Measurements from ENCODE around the gene RASGEF1B.

RASGEF1B gene

GRCh38 chr4:81507530-81507929 is 35.8 kb upstream of the RASGEF1B start:
- Histone ChIP-seq H3K4me1 (ENCODE audit: control insufficient read depth, insufficient read depth, low read length) (peaks cover 6% of the 10 kb centered on the region), H3K27me3 (ENCODE audit: control insufficient read depth, insufficient read depth, low read length) (no peaks in the 10 kb centered on the region), H3K9me3 (ENCODE audit: control insufficient read depth, insufficient read depth, low read length) (no peaks in the 10 kb centered on the region), H3K9ac (ENCODE audit: low read depth, low read length) (no peak overlapping the region), H3K36me3 (ENCODE audit: control insufficient read depth, insufficient read depth, low read length) (no peaks in the 10 kb centered on the region), H3K4me3 (ENCODE audit: low read depth, low read length) (no peak overlapping the region)

- Histone ChIP-seq H3K9ac (ENCODE audit: low read depth, low read length) (no peak overlapping the region), H3K4me3 (ENCODE audit: low read depth, low read length) (no peak overlapping the region), H3K9me3 (ENCODE audit: control insufficient read depth, insufficient read depth, low read length) (no peaks in the 10 kb centered on the region), H3K4me1 (ENCODE audit: control insufficient read depth, insufficient read depth, low read length) (no peaks in the 10 kb centered on the region), H3K36me3 (ENCODE audit: control insufficient read depth, insufficient read depth, low read length) (no peaks in the 10 kb centered on the region), H3K27me3 (ENCODE audit: control insufficient read depth, insufficient read depth, low read length) (no peaks in the 10 kb centered on the region)
Measured at GRCh38 chr4:81506731-81507130, 35.0 kb upstream of the RASGEF1B start.

GRCh38 chr4:81505726-81506125 is 34.0 kb upstream of the RASGEF1B start:
- Histone ChIP-seq H3K4me1 (ENCODE audit: control insufficient read depth, insufficient read depth, low read length) (no peaks in the 10 kb centered on the region), H3K9ac (ENCODE audit: low read depth, low read length) (no peak overlapping the region), H3K36me3 (ENCODE audit: control insufficient read depth, insufficient read depth, low read length) (no peaks in the 10 kb centered on the region), H3K27me3 (ENCODE audit: control insufficient read depth, insufficient read depth, low read length) (no peaks in the 10 kb centered on the region), H3K9me3 (ENCODE audit: control insufficient read depth, insufficient read depth, low read length) (no peaks in the 10 kb centered on the region), H3K4me3 (ENCODE audit: low read depth, low read length) (no peak overlapping the region)

- no peak overlapping the region for H3K4me3 ChIP-seq (ENCODE audit: low read depth, low read length)
- H3K36me3 ChIP-seq (ENCODE audit: control insufficient read depth, insufficient read depth, low read length), result no peaks in the 10 kb centered on the region
- no peaks in the 10 kb centered on the region for H3K9me3 ChIP-seq (ENCODE audit: control insufficient read depth, insufficient read depth, low read length)
- H3K4me1 ChIP-seq (ENCODE audit: control insufficient read depth, insufficient read depth, low read length), result no peaks in the 10 kb centered on the region
- H3K27me3 ChIP-seq (ENCODE audit: control insufficient read depth, insufficient read depth, low read length), result no peaks in the 10 kb centered on the region
- H3K9ac ChIP-seq (ENCODE audit: low read depth, low read length), result no peak overlapping the region
Measured at GRCh38 chr4:81505004-81505598, 33.4 kb upstream of the RASGEF1B start.

- Histone ChIP-seq H3K4me3 (ENCODE audit: low read depth, low read length) (no peak overlapping the region), H3K4me1 (ENCODE audit: control insufficient read depth, insufficient read depth, low read length) (no peaks in the 10 kb centered on the region), H3K27me3 (ENCODE audit: control insufficient read depth, insufficient read depth, low read length) (no peaks in the 10 kb centered on the region), H3K9me3 (ENCODE audit: control insufficient read depth, insufficient read depth, low read length) (no peaks in the 10 kb centered on the region), H3K36me3 (ENCODE audit: control insufficient read depth, insufficient read depth, low read length) (no peaks in the 10 kb centered on the region), H3K9ac (ENCODE audit: low read depth, low read length) (no peak overlapping the region)
Measured at GRCh38 chr4:81504112-81505003, 32.7 kb upstream of the RASGEF1B start.

GRCh38 chr4:81503586-81503985 is 31.9 kb upstream of the RASGEF1B start:
- Histone ChIP-seq H3K9me3 (ENCODE audit: control insufficient read depth, insufficient read depth, low read length) (no peaks in the 10 kb centered on the region), H3K36me3 (ENCODE audit: control insufficient read depth, insufficient read depth, low read length) (no peaks in the 10 kb centered on the region), H3K4me3 (ENCODE audit: low read depth, low read length) (no peak overlapping the region), H3K4me1 (ENCODE audit: control insufficient read depth, insufficient read depth, low read length) (no peaks in the 10 kb centered on the region), H3K27me3 (ENCODE audit: control insufficient read depth, insufficient read depth, low read length) (no peaks in the 10 kb centered on the region), H3K9ac (ENCODE audit: low read depth, low read length) (no peak overlapping the region)

GRCh38 chr4:81502564-81502963 is 30.9 kb upstream of the RASGEF1B start:
- no peaks in the 10 kb centered on the region for H3K36me3 ChIP-seq (ENCODE audit: control insufficient read depth, insufficient read depth, low read length)
- H3K9me3 ChIP-seq (ENCODE audit: control insufficient read depth, insufficient read depth, low read length), result no peaks in the 10 kb centered on the region
- no peaks in the 10 kb centered on the region for H3K27me3 ChIP-seq (ENCODE audit: control insufficient read depth, insufficient read depth, low read length)
- no peaks in the 10 kb centered on the region for H3K4me1 ChIP-seq (ENCODE audit: control insufficient read depth, insufficient read depth, low read length)
- no peak overlapping the region for H3K9ac ChIP-seq (ENCODE audit: low read depth, low read length)
- H3K4me3 ChIP-seq (ENCODE audit: low read depth, low read length), result no peak overlapping the region

- Histone ChIP-seq H3K27me3 (ENCODE audit: control insufficient read depth, insufficient read depth, low read length) (no peaks in the 10 kb centered on the region), H3K9ac (ENCODE audit: low read depth, low read length) (no peak overlapping the region), H3K4me3 (ENCODE audit: low read depth, low read length) (no peak overlapping the region)
Measured at GRCh38 chr4:81499840-81500239, 28.1 kb upstream of the RASGEF1B start.

GRCh38 chr4:81498551-81499099 is 26.9 kb upstream of the RASGEF1B start:
- Histone ChIP-seq H3K4me1 (ENCODE audit: control insufficient read depth, insufficient read depth, low read length) (no peaks in the 10 kb centered on the region), H3K9ac (ENCODE audit: low read depth, low read length) (no peak overlapping the region)

More at GRCh38 chr4:81499840-81500239, 28.1 kb upstream of the RASGEF1B start:
- Histone ChIP-seq H3K4me1 (ENCODE audit: control insufficient read depth, insufficient read depth, low read length) (no peaks in the 10 kb centered on the region), H3K9me3 (ENCODE audit: control insufficient read depth, insufficient read depth, low read length) (no peaks in the 10 kb centered on the region), H3K36me3 (ENCODE audit: control insufficient read depth, insufficient read depth, low read length) (no peaks in the 10 kb centered on the region)

GRCh38 chr4:81498046-81498445 is 26.3 kb upstream of the RASGEF1B start:
- Histone ChIP-seq H3K4me3 (ENCODE audit: low read depth, low read length) (no peak overlapping the region), H3K9ac (ENCODE audit: low read depth, low read length) (no peak overlapping the region), H3K4me1 (ENCODE audit: control insufficient read depth, insufficient read depth, low read length) (no peaks in the 10 kb centered on the region), H3K27me3 (ENCODE audit: control insufficient read depth, insufficient read depth, low read length) (no peaks in the 10 kb centered on the region), H3K36me3 (ENCODE audit: control insufficient read depth, insufficient read depth, low read length) (no peaks in the 10 kb centered on the region), H3K9me3 (ENCODE audit: control insufficient read depth, insufficient read depth, low read length) (no peaks in the 10 kb centered on the region)

More at GRCh38 chr4:81498551-81499099, 26.9 kb upstream of the RASGEF1B start:
- Histone ChIP-seq H3K27me3 (ENCODE audit: control insufficient read depth, insufficient read depth, low read length) (no peaks in the 10 kb centered on the region), H3K9me3 (ENCODE audit: control insufficient read depth, insufficient read depth, low read length) (no peaks in the 10 kb centered on the region), H3K36me3 (ENCODE audit: control insufficient read depth, insufficient read depth, low read length) (no peaks in the 10 kb centered on the region), H3K4me3 (ENCODE audit: low read depth, low read length) (no peak overlapping the region)

- no peaks in the 10 kb centered on the region for H3K36me3 ChIP-seq (ENCODE audit: control insufficient read depth, insufficient read depth, low read length)
- no peaks in the 10 kb centered on the region for H3K9me3 ChIP-seq (ENCODE audit: control insufficient read depth, insufficient read depth, low read length)
- H3K27me3 ChIP-seq (ENCODE audit: control insufficient read depth, insufficient read depth, low read length), result no peaks in the 10 kb centered on the region
- no peak overlapping the region for H3K9ac ChIP-seq (ENCODE audit: low read depth, low read length)
- no peak overlapping the region for H3K4me3 ChIP-seq (ENCODE audit: low read depth, low read length)
- H3K4me1 ChIP-seq (ENCODE audit: control insufficient read depth, insufficient read depth, low read length), result no peaks in the 10 kb centered on the region
Measured at GRCh38 chr4:81495345-81495744, 23.6 kb upstream of the RASGEF1B start.

- no peak overlapping the region for H3K9ac ChIP-seq (ENCODE audit: low read depth, low read length)
- no peaks in the 10 kb centered on the region for H3K4me1 ChIP-seq (ENCODE audit: control insufficient read depth, insufficient read depth, low read length)
- H3K4me3 ChIP-seq (ENCODE audit: low read depth, low read length), result no peak overlapping the region
- H3K9me3 ChIP-seq (ENCODE audit: control insufficient read depth, insufficient read depth, low read length), result no peaks in the 10 kb centered on the region
- no peaks in the 10 kb centered on the region for H3K27me3 ChIP-seq (ENCODE audit: control insufficient read depth, insufficient read depth, low read length)
- H3K36me3 ChIP-seq (ENCODE audit: control insufficient read depth, insufficient read depth, low read length), result no peaks in the 10 kb centered on the region
Measured at GRCh38 chr4:81494031-81494431, 22.3 kb upstream of the RASGEF1B start.

All from iPS-15b (cell line).